Glutamatergic neuron (in vitro differentiated cells): ENCODE measurements around the gene ASTN2. TPM values are rescaled to one million over a fixed set of nuclear protein-coding genes. Genes with fewer than 3 reads are reported as not detected.

Experiments
- DNase-seq: peaks from one replicate; pipeline ENCODE4 v3.0.0; 2022
- H3K27ac Mint-ChIP-seq: one replicate; pipeline ENCODE4 v1.8.0; 2020; ENCODE audit warnings: mild to moderate bottlenecking, mixed read lengths, inconsistent platforms; ENCODE audit not compliant: unreplicated experiment
- H3K27me3 Mint-ChIP-seq: one replicate; pipeline ENCODE4 v1.8.0; 2020; ENCODE audit warnings: mild to moderate bottlenecking, moderate library complexity, mixed read lengths, inconsistent platforms; ENCODE audit not compliant: unreplicated experiment
- H3K36me3 Mint-ChIP-seq: one replicate; pipeline ENCODE4 v1.8.0; 2020; ENCODE audit warnings: mild to moderate bottlenecking, mixed read lengths, inconsistent platforms; ENCODE audit not compliant: unreplicated experiment
- H3K4me1 Mint-ChIP-seq: one replicate; pipeline ENCODE4 v1.8.0; 2020; ENCODE audit warnings: mild to moderate bottlenecking, low read depth, mixed read lengths, inconsistent platforms; ENCODE audit not compliant: unreplicated experiment
- H3K4me3 Mint-ChIP-seq: one replicate; pipeline ENCODE4 v1.8.0; 2020; ENCODE audit warnings: mild to moderate bottlenecking, mixed read lengths, inconsistent platforms; ENCODE audit not compliant: unreplicated experiment
- H3K9me3 Mint-ChIP-seq: one replicate; pipeline ENCODE4 v1.8.0; 2020; ENCODE audit warnings: mild to moderate bottlenecking, moderate library complexity, mixed read lengths, inconsistent platforms; ENCODE audit not compliant: unreplicated experiment
- total RNA-seq: library from RNA; stranded (reverse); fragmentation: NEBNext Ultra II Directional; extraction: Animal tissue kit (Norgen Biotek cat#: 25700); gene quantifications from one replicate; pipeline ENCODE4 v1.2.1, GENCODE V29; 2021; ENCODE audit not compliant: unreplicated experiment
- TF ChIP-seq, protein P1 (sequence below): fragments of 200-600 bp; sonication (generic); IDR thresholded peaks from one replicate; pipeline ENCODE4 v1.5.0; 2021; ENCODE audit not compliant: partially characterized antibody, unreplicated experiment

ASTN2 gene
- total RNA-seq, 1 donor from 2014 or later, result 134 TPM

DNA sequence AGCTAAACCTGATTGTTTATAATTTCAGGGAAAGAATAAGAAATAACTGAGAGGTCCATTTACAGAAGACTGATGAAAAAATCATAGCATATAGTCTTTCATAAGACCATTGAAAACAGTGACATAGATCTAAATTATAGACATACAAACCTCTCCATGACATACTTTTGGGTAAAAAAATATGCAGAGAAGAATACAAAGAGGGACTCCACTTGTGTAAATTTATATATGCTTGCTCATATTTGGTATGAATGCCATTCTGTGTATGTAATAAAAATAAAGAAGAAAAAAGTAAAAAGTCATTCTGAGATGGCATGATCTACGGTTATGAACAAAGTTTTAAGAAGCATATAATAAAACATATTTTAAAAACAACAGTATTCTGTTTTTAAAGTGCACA, 310.7 kb downstream of the ASTN2 start:
- Mint-ChIP-seq H3K27ac (no peak overlapping the region), H3K4me1 (no peaks in the 10 kb centered on the region)
- TF ChIP-seq, protein P1, sequence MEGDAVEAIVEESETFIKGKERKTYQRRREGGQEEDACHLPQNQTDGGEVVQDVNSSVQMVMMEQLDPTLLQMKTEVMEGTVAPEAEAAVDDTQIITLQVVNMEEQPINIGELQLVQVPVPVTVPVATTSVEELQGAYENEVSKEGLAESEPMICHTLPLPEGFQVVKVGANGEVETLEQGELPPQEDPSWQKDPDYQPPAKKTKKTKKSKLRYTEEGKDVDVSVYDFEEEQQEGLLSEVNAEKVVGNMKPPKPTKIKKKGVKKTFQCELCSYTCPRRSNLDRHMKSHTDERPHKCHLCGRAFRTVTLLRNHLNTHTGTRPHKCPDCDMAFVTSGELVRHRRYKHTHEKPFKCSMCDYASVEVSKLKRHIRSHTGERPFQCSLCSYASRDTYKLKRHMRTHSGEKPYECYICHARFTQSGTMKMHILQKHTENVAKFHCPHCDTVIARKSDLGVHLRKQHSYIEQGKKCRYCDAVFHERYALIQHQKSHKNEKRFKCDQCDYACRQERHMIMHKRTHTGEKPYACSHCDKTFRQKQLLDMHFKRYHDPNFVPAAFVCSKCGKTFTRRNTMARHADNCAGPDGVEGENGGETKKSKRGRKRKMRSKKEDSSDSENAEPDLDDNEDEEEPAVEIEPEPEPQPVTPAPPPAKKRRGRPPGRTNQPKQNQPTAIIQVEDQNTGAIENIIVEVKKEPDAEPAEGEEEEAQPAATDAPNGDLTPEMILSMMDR, result no peak

DNA sequence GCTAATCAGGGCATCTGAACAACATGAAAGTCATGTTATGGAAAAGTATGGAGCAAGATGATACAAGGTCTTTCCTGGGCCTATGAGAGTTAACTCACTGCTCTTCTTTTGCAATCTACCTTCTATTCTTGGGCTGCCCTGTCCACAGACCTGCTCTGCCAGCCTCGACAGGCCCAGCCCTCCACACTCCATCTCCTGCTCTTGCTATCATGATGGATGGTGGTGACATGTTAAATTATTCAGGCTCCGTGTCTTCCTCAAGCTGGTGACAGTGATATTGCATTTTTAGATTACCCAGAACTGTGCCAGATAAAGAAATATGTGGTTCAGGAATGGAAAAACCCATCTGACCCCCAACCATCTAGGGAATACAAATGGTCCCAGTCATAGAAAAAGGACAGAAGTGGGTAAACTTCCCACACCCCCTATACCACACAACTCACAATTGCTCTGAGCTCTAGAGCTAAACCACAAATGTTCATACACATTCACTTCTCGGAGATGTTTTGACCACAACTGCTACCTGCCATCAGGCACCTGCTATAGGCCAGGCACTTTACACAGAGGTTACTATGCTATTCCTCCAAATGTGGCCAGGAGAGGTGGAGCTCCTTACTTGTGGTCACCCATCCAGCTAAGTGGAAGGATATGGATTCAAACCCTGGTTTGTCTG, 311.3 kb downstream of the ASTN2 start:
- TF ChIP-seq, protein P1, result no peak
- DNase-seq, result no peak
- no peak overlapping the region for H3K27ac Mint-ChIP-seq
- H3K36me3 Mint-ChIP-seq, result no peaks in the 10 kb centered on the region
- no peaks in the 10 kb centered on the region for H3K9me3 Mint-ChIP-seq
- no peak overlapping the region for H3K4me3 Mint-ChIP-seq
- no peaks in the 10 kb centered on the region for H3K4me1 Mint-ChIP-seq
- H3K27me3 Mint-ChIP-seq, result no peaks in the 10 kb centered on the region

More for the DNA sequence above, 310.7 kb downstream of the ASTN2 start:
- Mint-ChIP-seq H3K27me3 (no peaks in the 10 kb centered on the region), H3K9me3 (no peaks in the 10 kb centered on the region), H3K4me3 (no peak overlapping the region), H3K36me3 (no peaks in the 10 kb centered on the region)
- no peak for DNase-seq

DNA sequence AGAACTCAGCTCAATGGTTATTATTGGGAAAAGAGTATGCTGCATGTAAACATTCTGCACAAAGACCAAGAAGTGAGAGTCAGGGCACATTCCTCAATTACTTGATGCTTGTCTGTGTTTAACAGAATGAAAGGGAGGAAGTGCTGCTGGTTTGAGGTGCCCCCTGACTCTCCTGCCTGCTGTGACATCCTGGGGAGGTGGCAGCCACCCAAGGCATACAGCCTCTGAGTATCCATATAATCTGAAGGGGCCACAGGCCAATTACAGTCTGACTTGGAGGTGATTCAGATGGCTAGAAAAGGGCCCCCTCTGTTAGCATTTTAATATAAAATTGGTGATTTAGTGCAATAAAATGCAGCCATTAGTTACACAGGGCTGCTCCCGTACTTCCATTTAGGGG, 313.8 kb downstream of the ASTN2 start:
- H3K4me1 Mint-ChIP-seq, result no peaks in the 10 kb centered on the region
- no peak for DNase-seq
- H3K36me3 Mint-ChIP-seq, result no peaks in the 10 kb centered on the region
- TF ChIP-seq, protein P1, result no peak
- H3K9me3 Mint-ChIP-seq, result peaks cover 1% of the 10 kb centered on the region
- no peak overlapping the region for H3K27ac Mint-ChIP-seq
- no peak overlapping the region for H3K4me3 Mint-ChIP-seq
- no peaks in the 10 kb centered on the region for H3K27me3 Mint-ChIP-seq

DNA sequence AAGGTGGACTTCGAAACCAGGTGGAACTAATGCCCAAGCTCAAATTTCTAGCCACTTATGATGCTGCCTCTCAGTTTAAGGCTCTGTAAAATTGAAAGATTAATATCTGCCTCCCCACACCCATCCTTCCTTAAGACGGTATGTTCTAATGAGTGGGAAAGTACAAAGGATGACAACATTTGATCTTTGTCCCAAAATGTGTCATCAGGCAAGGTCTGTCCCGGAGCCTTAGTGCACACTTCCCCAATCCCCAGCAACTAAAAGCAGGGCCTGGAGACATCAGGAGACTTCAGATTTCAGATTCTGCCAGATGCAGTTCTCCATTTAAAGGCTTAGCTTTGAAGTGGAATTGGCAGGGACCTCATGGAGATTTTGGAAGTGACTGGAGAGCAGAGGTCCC, 316.5 kb downstream of the ASTN2 start:
- Mint-ChIP-seq H3K27ac (no peak overlapping the region), H3K27me3 (no peaks in the 10 kb centered on the region), H3K9me3 (peaks cover 1% of the 10 kb centered on the region), H3K4me1 (peaks cover 1% of the 10 kb centered on the region), H3K36me3 (no peaks in the 10 kb centered on the region), H3K4me3 (no peak overlapping the region)
- DNase-seq, result no peak
- TF ChIP-seq, protein P1, result no peak

DNA sequence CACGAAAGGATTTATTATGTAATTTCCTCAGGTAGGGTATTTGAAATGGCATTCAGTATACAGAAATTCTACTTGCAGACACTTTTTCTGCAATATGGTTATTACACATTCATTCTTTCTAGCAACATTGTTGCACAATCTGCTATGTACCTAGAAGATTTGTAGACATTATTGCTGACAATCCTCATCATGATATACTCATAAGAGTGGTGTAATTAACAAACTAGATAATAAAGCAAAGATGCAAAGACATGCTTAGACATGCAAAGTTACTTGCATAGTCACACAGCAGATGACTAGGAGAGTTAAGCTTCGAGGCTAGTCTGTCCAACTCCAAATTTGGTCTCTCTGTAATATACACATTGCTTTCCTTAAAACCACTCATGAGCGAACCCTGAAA, 317.1 kb downstream of the ASTN2 start:
- no peak for DNase-seq
- Mint-ChIP-seq H3K4me1 (peaks cover 5% of the 10 kb centered on the region), H3K4me3 (no peak overlapping the region), H3K36me3 (no peaks in the 10 kb centered on the region), H3K27me3 (peaks cover 1% of the 10 kb centered on the region), H3K27ac (no peak overlapping the region), H3K9me3 (peaks cover 1% of the 10 kb centered on the region)
- TF ChIP-seq, protein P1, result no peak
